Measurements from ENCODE around the gene WTAP. TPM values are rescaled to one million over a fixed set of nuclear protein-coding genes. Genes with fewer than 3 reads are reported as not detected.
"Not testable (repeated sequence)": the region's sequence is repeated elsewhere in the genome, so short reads cannot be mapped to it uniquely, and the experiment has no call there.

WTAP gene
- total RNA-seq, 1 donor from 2014 or later = 108 TPM

GRCh38 chr6:159724778-159725177, 2.5 kb upstream of the WTAP start:
- Mint-ChIP-seq H3K27me3 (ENCODE audit: unreplicated experiment) (peaks cover 11% of the 10 kb centered on the region), H3K27ac (ENCODE audit: unreplicated experiment) (no peak overlapping the region), H3K4me1 (ENCODE audit: low read depth, unreplicated experiment) (peaks cover 10% of the 10 kb centered on the region), H3K36me3 (ENCODE audit: unreplicated experiment) (no peaks in the 10 kb centered on the region), H3K9me3 (ENCODE audit: unreplicated experiment) (peaks cover 19% of the 10 kb centered on the region), H3K4me3 (ENCODE audit: unreplicated experiment) (peak overlapping the region; percentile 86)
- TF ChIP-seq CTCF (IDR thresholded peaks at IDR 0.05; ENCODE audit: partially characterized antibody, unreplicated experiment) = no peak
- no peak for DNase-seq

GRCh38 chr6:159725208-159725607, 2.1 kb upstream of the WTAP start:
- peaks cover 10% of the 10 kb centered on the region for H3K4me1 Mint-ChIP-seq (ENCODE audit: low read depth, unreplicated experiment)
- peak overlapping the region; percentile 86 for H3K4me3 Mint-ChIP-seq (ENCODE audit: unreplicated experiment)
- H3K27me3 Mint-ChIP-seq (ENCODE audit: unreplicated experiment) = peaks cover 11% of the 10 kb centered on the region
- H3K9me3 Mint-ChIP-seq (ENCODE audit: unreplicated experiment) = peaks cover 19% of the 10 kb centered on the region
- not testable (repeated sequence) for DNase-seq; H3K36me3 Mint-ChIP-seq (ENCODE audit: unreplicated experiment)
- H3K27ac Mint-ChIP-seq (ENCODE audit: unreplicated experiment) = peak overlapping the region; percentile 31

- Mint-ChIP-seq H3K36me3 (ENCODE audit: unreplicated experiment) (no peaks in the 10 kb centered on the region), H3K27ac (ENCODE audit: unreplicated experiment) (peak overlapping the region; percentile 100), H3K27me3 (ENCODE audit: unreplicated experiment) (peaks cover 11% of the 10 kb centered on the region), H3K4me3 (ENCODE audit: unreplicated experiment) (peak overlapping the region; percentile 86), H3K9me3 (ENCODE audit: unreplicated experiment) (peaks cover 19% of the 10 kb centered on the region), H3K4me1 (ENCODE audit: low read depth, unreplicated experiment) (peaks cover 10% of the 10 kb centered on the region)
- DNase-seq = no peak
- TF ChIP-seq CTCF (IDR thresholded peaks at IDR 0.05; ENCODE audit: partially characterized antibody, unreplicated experiment) = no peak
These were observed 920 bp upstream of the WTAP start for GRCh38 chr6:159726255-159726917.

- TF ChIP-seq CTCF (IDR thresholded peaks at IDR 0.05; ENCODE audit: partially characterized antibody, unreplicated experiment) = no peak
- peaks cover 19% of the 10 kb centered on the region for H3K9me3 Mint-ChIP-seq (ENCODE audit: unreplicated experiment)
- DNase-seq = peak; percentile 75
- peaks cover 10% of the 10 kb centered on the region for H3K4me1 Mint-ChIP-seq (ENCODE audit: low read depth, unreplicated experiment)
- H3K27me3 Mint-ChIP-seq (ENCODE audit: unreplicated experiment) = peaks cover 11% of the 10 kb centered on the region
- H3K27ac Mint-ChIP-seq (ENCODE audit: unreplicated experiment) = peak overlapping the region; percentile 92
- H3K4me3 Mint-ChIP-seq (ENCODE audit: unreplicated experiment) = peak overlapping the region; percentile 91
- no peaks in the 10 kb centered on the region for H3K36me3 Mint-ChIP-seq (ENCODE audit: unreplicated experiment)
These were observed 575 bp downstream of the WTAP start for GRCh38 chr6:159727717-159728445.

- no peak for TF ChIP-seq CTCF (IDR thresholded peaks at IDR 0.05; ENCODE audit: partially characterized antibody, unreplicated experiment)
- Mint-ChIP-seq H3K27me3 (ENCODE audit: unreplicated experiment) (peaks cover 11% of the 10 kb centered on the region), H3K4me1 (ENCODE audit: low read depth, unreplicated experiment) (peaks cover 10% of the 10 kb centered on the region), H3K4me3 (ENCODE audit: unreplicated experiment) (peak overlapping the region; percentile 91), H3K27ac (ENCODE audit: unreplicated experiment) (peak overlapping the region; percentile 92), H3K36me3 (ENCODE audit: unreplicated experiment) (no peaks in the 10 kb centered on the region), H3K9me3 (ENCODE audit: unreplicated experiment) (peaks cover 19% of the 10 kb centered on the region)
- no peak for DNase-seq
These were observed 1.2 kb downstream of the WTAP start for GRCh38 chr6:159728531-159728964.
